ENCODE measurements around the gene ANG.

The ANG gene

DNA sequence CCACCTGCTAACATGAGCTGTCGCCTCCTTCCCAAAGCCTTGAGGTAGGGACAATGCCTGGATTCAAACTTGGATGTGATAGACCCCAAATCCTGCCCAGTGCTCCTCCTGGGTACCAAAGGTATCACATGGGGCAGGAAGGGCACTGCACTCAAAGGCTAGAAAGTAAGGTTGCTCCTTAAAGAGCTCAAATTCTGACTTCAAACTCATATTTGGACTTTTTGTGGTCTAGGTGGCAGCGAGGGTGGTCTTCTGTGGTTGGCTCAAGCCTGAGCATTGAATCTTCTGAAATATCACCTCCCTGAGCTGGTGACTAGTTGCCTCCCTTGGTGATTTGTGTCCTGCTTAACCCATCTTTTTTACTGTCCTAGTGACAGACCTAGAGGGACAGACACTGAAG, 12.5 kb upstream of the ANG start:
- no peak for DNase-seq

DNA sequence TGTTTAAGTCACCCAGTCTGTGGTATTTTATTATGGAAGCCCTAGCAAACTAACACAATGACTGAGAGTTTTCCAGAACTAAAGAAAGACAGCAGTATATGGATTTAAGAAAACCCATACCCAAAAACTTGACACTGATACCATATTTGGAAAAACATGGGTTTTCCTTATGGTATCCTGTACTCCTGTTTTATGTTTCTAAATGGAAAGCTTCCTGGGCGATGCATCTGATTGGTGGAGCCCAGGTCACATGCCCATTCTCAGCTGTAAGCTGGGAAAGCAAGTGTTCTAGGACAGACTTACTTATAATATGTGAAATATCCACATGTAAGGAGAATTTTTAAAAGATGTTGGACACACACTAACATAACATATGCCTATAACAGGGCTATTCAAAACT, 8.7 kb upstream of the ANG start:
- peak in 1 of 2 donors; percentile 22 for DNase-seq

GRCh38 chr14:20680363-20680762, 8.2 kb upstream of the ANG start:
- DNase-seq, result no peak

DNA sequence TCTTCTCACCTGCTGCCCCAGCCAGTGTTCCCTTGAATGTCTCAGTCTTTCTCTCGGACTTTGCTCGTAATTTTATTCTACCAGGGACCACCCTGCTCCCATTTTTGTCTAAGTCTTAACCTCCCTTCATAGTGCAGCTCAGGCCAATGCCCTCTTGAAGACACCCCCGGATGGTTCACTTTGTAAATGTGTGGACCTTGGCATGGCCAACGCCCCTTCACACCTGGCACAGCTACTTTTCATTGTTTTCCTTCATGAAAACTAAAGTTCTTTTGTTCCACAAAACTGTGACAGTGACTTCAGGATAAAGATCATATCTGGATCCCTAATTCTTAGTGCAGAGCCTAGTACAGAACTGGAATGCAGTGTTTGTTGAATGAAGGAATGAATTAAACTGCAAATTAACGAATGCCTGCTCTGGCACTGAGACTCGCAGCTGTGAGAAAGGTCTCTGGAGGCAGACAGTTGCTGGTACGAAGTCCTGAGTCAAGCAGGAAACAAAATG, 7.7 kb upstream of the ANG start:
- peak in 1 of 2 donors; percentile 44 for DNase-seq

- peak; percentile 89 to 90 for DNase-seq
Measured at GRCh38 chr14:20681348-20682126, 7.0 kb upstream of the ANG start.

GRCh38 chr14:20682127-20682434, 6.5 kb upstream of the ANG start:
- no peak for DNase-seq

DNA sequence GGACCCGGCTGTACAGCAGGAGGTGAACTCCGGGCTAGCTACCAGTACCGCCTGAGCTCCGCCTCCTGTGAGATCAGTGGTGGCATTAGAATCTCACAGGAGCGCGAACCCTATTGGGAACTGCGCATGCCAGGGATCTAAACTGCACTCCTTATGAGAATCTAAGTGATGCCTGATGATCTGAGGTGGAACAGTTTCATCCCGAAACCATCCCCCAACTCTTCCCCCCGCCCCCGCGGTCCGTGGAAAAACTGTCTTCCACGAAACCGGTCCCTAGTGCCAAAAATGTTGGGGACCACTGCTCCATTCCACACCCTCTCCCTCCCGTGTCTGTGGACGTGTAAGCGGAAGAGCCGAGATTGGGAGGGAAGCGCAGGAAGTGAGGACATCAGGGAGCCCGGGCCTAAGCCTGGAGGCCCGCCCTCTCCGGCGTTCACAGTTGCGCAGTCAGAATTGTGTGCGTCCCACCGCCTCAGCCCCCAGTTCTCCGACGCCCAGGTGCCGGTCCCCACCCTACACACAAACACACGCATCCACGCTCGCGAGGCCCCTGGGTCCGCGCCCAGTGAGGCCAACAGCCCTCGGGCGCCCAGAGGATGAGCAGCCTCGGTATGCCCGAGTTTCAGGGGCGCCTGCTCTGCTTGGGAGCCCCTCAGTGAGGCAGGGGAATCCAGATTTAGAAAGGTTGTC, 6.0 kb upstream of the ANG start:
- peak; percentile 80 to 81 for DNase-seq

DNA sequence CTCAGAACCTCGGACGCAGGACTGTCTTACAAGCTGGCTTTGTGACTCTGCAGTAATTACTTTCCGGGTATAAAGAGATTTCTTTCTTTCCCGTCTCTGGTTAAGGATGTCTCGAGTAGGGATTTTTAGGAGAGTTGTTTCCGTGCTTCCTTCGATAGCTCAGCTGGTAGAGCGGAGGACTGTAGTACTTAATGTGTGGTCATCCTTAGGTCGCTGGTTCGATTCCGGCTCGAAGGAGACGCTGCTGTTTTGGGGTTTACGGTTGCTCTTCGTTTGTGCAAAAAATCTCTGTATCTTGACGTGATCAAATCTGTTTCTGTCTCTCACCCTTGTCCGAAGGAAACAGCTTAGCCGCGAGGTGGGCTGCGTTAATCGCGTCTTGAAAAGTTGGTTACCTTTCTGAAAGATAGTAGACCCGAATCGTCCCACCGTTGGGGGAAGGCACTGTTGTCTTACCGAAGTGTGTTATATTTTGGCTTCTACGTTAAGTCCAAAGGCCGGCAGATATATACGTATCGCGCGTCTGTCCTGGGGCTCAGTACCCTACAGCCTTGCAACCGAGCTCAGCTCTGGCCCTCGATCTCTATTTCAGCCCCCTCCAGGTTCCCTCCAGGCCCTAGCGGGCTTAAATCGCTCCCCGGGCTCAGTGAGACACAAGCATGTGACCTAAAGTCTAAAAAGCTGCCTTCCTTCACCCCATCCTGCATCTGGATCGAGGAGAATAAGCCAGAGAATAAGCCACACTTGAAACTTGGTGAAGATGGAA, 5.3 kb upstream of the ANG start:
- DNase-seq, result peak; percentile 86 to 88

GRCh38 chr14:20683891-20684661, 4.5 kb upstream of the ANG start, which contains the start of gene RNASE4:
Gene RNASE4, plus strand, starts transcription at chr14:20684560. Its CDS starts 14,812 bp downstream, at chr14:20699372.
- DNase-seq, result peak; percentile 83 to 84

GRCh38 chr14:20684662-20685456, 3.7 kb upstream of the ANG start:
- no peak for DNase-seq

DNA sequence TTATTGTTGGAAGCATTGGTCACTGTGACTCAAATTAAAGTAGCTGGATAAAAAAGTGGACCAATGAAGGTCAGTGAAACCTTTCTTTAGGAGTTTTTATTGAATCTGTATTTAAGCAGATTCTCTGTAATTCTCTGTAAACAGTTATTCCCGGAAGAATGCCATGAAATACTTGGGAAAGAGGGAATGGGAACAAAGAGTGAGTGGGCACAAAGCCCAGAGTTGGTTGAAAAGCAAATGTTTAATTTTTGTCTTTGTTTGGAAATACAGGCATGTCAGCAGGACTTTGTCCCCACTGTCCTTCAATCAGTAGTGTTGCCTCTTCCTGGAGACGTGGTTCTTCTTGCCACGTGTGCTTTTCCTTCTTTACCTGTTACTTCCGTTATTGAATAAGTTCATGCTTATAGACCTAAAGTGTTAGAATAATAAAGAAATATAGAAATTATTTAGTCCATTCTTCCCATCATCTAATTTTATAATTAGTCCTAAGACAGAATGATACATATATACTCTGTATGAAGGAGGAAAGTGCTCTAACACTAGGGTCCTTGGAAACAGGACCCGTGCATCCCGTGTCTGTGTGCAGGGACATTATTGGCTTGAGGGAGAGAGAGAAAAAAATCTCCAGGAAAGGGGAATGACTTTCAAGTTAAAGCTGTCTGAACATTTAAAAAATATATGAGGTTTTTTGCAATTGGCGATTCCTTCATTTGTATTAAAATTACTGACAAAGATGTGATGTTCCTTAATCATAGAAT, 2.0 kb upstream of the ANG start:
- DNase-seq, result no peak

DNA sequence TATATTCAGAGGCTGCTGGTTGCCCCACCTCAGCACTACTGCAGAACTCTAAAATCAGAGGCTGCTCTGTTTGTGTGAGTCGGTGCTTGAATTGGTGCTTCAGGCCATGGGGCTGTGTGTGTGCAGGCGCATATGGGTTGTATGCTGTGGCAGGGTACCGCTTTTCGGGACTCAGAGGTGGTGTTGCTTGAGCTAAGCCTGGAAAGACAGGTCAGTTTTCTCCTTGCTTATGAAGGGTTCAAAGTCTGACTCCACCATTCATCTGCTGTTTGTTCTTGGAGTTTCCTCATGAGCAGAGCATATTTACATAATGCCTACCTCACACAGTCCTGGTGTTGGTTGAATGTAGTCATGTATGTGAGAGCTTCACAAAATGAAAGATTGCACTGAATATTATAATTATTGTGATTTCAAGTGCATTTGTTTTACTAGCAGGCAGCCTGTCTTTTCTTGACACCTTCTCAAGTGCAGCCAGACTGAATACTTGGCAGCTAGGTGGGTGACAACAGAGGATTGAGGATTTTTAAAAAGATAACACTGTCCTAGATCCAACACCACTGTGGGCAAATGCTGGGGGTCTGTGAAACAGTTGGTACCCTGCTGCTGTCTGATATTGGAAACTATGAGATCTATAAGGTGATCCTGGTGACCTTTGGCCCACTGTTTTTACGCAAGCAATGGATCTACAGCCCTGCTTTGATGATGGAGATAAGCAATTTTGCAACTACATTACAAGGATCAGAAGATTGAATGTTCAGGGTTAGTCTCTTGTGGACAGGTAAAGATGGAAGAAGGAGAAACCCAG, 1.0 kb upstream of the ANG start:
- DNase-seq, result no peak

- DNase-seq, result peak; percentile 14 to 41
Measured at GRCh38 chr14:20690848-20691640, 2.5 kb downstream of the ANG start.

GRCh38 chr14:20692116-20692751, 3.7 kb downstream of the ANG start:
- DNase-seq, result no peak

DNA sequence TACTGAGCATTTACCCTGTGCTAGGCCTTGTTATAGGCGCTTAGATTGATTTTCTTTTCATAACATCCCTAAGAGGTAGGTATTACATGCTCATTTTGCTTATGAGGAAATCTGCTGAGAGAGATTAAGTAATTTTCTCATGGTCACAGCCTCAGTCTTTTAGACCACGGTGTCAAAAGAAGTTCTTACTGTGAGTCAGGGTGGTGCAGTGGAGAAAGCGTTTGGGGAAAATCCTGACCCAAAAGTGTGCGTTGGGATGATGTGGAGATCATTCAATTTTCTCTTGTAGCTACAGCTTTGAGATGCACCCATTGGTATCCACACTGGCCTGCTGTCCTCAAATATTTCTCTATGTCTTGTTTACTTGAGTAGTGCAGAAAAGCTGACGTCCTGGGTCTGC, 8.2 kb downstream of the ANG start:
- no peak for DNase-seq

DNA sequence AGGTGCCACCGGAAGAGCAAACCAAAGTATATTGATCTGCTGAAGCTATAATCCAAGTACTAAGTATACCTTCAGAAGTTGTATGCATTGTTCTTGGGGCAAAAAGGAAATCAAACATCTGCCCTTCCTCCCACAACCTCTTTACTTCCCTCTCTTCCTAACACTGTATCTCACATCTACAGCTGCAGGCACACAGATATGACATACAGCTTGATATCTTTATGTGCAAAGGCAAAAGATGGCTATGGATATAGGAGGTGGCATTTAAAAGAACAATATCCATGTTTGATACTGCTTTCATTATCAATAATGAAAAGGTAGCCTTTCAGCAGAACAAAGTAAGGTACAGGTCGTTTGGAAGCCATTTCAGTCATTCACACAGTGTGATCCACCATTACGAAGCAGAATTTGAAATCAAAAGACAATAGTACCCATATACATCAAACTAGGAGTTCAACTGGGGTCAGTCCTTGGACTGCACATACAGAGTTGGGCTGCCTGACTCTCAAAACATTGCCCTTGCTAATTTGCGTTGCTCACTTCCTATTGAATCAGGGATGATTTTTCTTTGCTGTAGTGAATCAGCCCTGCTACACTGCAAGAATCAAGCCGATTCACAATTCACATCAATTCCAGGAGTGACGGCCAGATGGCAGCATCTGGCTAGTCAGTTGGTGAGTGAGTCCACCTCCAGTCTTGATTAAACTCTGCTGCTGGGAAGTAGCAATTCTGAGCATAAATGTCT, 8.9 kb downstream of the ANG start:
- peak; percentile 62 to 70 for DNase-seq

GRCh38 chr14:20698018-20698329, 9.4 kb downstream of the ANG start:
- DNase-seq, result no peak

- DNase-seq, result no peak
Measured at GRCh38 chr14:20698934-20699333, 10.4 kb downstream of the ANG start.

Data from stimulated activated CD4-positive, alpha-beta T cell treated with anti-CD3 and anti-CD28 coated beads, Interleukin-2, amount 100 ng/mL, for 24 hours (primary cell).